GM10248 (cell line): ENCODE results near the gene PRSS38.
"Not testable (repeated sequence)": the region's sequence is repeated elsewhere in the genome, so short reads cannot be mapped to it uniquely, and the experiment has no call there.

ENCODE experiments used
- CTCF ChIA-PET: fragments of 300-600 bp; sonication (Branson Sonifier 250); formaldehyde crosslinking; extraction: SDS; loops from one replicate; lab custom pipeline; 2021; ENCODE audit warnings: antibody characterized with exemption; lab: Yijun Ruan, JAX
- POLR2A ChIA-PET: fragments of 350-650 bp; sonication (Branson Sonifier 250); formaldehyde crosslinking; extraction: SDS; loops from one replicate; lab custom pipeline; 2020; ENCODE audit warnings: antibody characterized with exemption; lab: Yijun Ruan, JAX
- DNase-seq: peaks from one replicate; pipeline ENCODE4 v3.0.0; 2012; ENCODE audit errors: extremely low spot score
- TF ChIP-seq, protein P1 (sequence below): IDR thresholded peaks from 2 replicates; pipeline ENCODE4 v1.5.1; 2012; ENCODE audit warnings: mild to moderate bottlenecking, low read depth; ENCODE audit errors: extremely low read depth, missing control alignments, control extremely low read depth

Gene PRSS38

DNA sequence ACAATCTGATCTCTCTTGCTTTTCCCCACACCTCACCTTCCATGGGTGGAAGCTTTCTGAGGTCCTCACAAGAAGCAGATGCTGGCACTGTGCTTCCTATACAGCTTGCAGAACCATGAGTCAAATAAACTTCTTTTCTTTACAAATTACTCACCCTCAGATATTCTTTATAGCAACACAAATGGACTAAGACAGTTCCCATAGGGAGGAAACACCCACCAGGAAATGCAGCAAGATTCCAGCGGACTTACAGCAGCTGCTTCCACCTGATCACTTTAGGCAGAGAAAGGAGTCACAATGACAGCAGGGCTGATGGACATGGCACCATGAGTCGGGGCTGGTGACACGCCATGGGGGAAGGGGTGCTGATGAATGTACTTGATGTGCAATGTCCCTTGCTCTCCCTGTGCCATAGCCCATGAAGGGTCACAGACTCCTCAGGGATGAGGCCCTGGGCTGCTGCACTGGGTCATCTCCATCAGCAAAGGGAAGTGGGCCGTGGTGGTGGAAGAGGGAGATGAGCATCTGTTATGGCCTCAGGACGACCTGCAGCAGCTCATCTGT, 53.9 kb downstream of the PRSS38 start:
- CTCF ChIA-PET, result no interaction called here
- TF ChIP-seq, protein P1, sequence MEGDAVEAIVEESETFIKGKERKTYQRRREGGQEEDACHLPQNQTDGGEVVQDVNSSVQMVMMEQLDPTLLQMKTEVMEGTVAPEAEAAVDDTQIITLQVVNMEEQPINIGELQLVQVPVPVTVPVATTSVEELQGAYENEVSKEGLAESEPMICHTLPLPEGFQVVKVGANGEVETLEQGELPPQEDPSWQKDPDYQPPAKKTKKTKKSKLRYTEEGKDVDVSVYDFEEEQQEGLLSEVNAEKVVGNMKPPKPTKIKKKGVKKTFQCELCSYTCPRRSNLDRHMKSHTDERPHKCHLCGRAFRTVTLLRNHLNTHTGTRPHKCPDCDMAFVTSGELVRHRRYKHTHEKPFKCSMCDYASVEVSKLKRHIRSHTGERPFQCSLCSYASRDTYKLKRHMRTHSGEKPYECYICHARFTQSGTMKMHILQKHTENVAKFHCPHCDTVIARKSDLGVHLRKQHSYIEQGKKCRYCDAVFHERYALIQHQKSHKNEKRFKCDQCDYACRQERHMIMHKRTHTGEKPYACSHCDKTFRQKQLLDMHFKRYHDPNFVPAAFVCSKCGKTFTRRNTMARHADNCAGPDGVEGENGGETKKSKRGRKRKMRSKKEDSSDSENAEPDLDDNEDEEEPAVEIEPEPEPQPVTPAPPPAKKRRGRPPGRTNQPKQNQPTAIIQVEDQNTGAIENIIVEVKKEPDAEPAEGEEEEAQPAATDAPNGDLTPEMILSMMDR, result no peak
- no peak for DNase-seq
- POLR2A ChIA-PET, result no interaction called here

DNA sequence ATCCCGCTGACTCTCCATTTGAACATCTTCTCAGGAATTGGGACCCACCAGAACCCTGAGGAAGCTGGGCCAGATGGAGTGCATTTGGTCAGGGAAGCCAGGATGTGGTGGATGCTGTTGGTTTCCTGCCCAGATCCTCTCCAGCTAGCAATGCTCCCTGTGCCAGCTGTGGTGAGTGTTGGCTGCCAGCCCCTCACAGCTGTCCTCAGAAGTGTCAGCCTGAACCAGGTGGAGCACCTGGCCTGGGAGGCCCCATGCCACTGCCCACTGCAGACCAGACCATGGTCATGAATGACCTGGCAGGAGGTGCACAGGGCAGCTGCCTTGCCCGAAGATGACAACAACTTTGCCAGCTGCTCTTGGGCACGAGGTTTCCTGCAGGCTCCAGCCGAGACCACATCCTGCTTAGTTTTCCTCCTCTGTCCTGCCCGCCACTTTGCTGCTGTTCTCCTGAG, 54.4 kb downstream of the PRSS38 start:
- CTCF ChIA-PET, result no interaction called here
- DNase-seq, result no peak
- POLR2A ChIA-PET, result no interaction called here
- TF ChIP-seq, protein P1, result no peak

DNA sequence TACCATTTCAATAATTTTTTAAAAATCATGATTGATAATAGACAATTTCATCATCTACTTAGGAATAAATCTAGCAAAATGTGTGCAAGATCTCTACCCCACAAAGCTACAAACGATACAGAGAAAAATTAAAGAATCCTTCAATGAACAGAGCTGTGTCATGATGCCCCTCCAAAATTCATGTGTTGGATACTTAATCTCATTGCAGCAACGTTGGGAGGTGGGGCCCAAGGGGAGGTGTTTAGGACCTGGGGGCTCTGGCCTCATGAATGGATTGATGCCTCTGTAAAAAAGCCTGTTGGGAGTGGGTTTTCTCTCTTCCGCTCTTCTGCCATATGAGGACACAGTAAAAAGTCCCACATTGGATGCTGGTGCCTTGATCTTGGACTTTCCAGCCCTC, 54.9 kb downstream of the PRSS38 start:
- CTCF ChIA-PET, result no interaction called here
- TF ChIP-seq, protein P1, result no peak
- no peak for DNase-seq
- POLR2A ChIA-PET, result no interaction called here

DNA sequence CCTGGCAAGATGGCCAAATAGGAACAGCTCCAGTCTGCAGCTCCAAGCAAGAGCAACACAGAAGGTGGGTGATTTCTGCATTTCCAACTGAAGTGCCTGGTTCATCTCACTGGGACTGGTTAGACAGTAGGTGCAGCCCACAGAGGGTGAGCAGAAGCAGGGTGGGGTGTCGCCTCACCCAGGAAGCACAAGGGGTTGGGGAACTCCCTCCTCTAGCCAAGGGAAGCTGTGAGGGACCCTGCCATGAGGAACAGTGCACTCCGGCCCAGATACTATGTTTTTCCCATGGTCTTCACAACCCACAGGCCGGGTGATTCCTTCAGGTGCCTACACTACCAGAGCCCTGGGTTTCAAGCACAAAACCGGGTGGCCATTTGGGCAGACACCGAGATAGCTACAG, 56.4 kb downstream of the PRSS38 start:
- DNase-seq, POLR2A ChIA-PET, CTCF ChIA-PET: not testable (repeated sequence)

DNA sequence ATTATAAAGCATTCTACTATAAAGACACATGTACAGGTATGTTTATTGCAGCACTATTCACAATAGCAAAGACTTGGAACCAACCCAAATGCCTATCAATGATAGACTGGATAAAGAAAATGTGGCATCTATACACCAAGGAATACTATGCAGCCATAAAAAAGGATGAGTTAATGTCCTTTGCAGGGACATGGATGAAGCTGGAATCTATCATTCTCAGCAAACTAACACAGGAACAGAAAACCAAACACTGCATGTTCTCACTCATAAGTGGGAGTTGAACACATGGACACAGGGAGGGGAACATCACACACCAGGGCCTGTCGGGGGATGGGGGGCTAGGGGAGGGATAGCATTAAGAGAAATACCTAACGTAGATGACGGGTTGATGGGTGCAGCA, 62.3 kb downstream of the PRSS38 start:
- CTCF ChIA-PET, DNase-seq, POLR2A ChIA-PET: not testable (repeated sequence)

DNA sequence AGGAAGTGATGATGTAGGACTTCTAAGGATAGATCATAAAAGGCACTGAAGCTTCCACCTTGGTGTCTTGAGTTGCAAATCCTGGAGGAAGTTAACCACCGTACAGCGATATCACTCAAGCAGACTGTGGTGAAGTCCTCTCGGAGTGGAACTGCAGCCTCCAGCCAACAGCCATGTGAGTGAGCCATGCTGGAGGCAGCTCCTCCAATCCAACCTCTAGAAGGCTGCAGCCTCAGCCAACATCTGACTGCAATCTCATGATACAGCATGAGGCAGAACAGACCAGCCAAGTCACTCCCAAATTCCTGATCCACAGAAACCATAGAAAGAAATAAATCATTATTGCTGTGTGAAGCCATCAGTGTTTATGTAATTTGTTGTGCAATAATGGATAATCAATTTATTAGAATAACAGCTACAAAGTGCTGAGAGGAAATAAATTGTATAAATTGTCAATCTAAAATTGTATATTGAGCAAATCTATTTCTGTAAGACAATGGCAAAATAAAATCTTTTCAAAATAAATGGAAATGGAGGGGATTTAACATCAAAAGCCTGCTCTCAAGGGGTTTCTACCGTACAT, 65.0 kb downstream of the PRSS38 start:
- ChIA-PET CTCF (no interaction called here), POLR2A (no interaction called here)
- TF ChIP-seq, protein P1, result no peak
- no peak for DNase-seq

DNA sequence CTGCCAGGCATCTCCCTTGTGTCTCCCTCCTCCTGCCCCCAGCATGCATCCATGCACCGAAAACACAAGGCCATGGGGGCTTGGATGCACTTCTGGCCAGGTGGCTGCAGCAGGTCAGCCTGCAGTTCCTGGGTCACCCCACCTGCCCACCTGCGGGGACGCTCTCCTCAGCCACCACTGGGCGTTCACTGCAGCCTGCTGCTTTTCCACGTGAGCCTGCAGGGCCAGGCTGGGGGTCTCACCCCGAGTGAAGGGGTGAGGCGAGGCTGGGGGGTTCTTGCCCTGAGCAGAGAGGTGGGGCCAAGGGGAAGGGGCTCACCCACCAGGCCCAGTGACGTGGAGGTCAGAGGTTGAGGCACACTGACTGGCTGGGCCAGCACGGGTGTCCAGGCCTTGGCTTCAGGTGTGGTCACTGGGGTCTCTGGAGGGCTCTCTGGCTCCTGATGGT, 67.6 kb downstream of the PRSS38 start:
- POLR2A ChIA-PET, result no interaction called here
- no peak for DNase-seq
- TF ChIP-seq, protein P1, result no peak
- CTCF ChIA-PET, result no interaction called here
